HG03025 (cell line): Measurements from ENCODE around the gene LPCAT3.
A peak's percentile ranks its signal among the peaks of the same experiment; 100 is the strongest.
"Not testable (repeated sequence)": the region's sequence is repeated elsewhere in the genome, so short reads cannot be mapped to it uniquely, and the experiment has no call there.

Experiments used
- ATAC-seq: cut with Tn5 transposase; IDR thresholded peaks from one replicate; pipeline ENCODE4 v1.9.1; 2021; ENCODE audit warnings: mild to moderate bottlenecking, moderate library complexity; ENCODE audit not compliant: unreplicated experiment, low FRiP score

The LPCAT3 gene

DNA sequence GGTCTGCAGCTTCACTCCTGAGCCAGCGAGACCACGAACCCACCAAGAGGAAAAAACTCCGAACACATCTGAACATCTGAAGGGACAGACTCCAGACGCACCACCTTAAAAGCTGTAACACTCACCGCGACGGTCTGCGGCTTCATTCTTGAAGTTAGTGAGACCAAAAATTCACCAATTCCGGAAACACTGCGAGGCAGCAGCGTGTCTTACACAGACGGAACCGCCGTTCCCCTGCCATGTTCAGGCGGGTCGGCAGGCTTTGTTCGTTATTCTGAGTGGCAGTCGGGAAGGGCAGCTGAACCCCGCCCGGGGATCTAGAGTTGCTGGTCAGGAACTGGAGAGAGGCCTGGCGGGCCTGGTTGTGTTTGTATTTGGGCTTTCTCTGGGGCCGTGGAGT, 20.3 kb upstream of the LPCAT3 start:
- no peak for ATAC-seq

DNA sequence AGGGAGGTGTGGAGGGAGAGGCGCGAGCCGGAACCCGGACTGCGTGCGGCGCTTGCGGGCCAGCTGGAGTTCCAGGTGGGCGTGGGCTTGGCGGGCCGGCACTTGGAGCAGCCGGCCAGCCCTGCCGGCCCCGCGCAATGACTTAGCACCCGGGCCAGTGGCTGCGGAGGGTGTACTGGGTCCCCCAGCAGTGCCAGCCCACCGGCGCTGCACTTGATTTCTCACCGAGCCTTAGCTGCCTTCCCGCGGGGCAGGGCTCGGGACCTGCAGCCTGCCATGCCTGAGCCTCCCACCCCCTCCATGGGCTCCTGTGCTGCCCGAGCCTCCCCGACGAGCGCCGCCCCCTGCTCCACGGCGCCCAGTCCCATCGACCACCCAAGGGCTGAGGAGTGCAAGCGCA, 19.1 kb upstream of the LPCAT3 start:
- not testable (repeated sequence) for ATAC-seq

DNA sequence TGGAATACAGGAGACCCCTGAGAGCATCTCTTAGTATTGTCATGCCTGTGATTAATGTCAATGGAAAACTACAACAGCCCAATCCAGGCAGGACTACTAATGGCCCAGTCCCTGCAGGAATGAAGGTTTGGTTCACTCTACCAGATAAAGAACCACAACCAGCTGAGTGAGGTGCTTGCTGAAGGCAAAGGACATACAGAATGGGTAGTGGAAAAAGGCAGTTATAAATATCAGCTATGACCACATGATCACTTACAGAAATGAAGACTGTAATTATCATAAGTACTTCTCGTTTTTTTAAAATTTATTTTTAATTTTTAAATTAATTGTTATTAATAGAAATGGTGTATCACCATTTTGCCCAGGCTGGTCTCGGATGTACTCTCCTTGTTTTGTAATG, 17.2 kb upstream of the LPCAT3 start:
- ATAC-seq, result no peak

DNA sequence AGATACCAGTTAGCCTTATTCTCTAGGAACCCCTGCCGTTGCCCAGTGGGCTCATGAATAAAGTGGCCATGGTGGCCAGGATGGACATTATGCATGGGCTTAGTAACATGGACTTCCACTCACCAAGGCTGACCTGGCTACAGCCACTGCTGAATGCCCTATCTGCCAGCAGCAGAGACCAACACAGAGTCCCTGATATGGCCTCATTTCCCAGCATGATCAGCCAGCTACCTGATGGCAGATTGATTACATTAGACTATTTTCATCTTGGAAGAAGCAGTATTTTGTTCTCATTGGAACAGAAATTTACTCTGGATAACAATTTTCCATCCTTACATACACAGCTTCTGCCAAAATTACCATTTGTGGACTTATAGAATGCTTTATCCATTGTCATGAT, 16.2 kb upstream of the LPCAT3 start:
- no peak for ATAC-seq

DNA sequence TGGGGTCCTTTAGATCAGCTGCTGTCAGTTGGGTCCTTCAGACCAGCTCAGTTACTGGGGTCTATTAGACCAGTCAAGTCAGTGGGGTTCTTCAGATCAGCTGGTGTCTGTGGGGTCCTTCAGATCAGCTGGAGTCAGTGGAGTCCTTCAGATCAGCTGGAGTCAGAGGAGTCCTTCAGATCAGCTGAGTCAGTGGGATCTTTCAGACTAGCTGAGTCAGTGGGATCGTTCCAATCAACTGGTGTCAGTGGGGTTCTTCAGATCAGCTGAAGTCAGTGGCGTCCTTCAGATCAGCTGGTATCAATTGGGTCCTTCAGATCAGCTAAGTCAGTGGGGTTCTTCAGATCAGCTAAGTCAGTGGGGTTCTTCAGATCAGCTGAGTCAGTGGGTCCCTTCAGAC, 14.7 kb upstream of the LPCAT3 start:
- ATAC-seq, result no peak

DNA sequence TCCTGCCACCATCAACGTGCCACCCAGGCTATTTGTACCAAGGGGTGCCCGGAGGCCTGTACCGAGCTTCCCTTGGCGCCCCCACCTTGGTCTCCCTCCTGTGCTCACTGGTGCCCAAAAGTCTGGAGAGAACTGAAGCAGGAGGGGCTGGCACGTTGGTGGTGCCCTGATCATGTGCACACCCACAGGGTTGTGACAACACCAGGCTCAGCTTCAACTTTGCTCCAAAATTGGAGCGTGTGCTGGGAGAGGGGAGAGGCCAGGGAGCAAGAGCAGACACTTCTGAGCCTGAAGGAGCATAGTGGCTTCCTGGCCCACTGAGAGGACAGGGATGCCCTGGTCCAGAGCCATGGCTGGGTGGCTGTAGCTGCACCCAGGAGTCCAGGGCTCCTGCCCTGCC, 13.0 kb upstream of the LPCAT3 start:
- no peak for ATAC-seq

DNA sequence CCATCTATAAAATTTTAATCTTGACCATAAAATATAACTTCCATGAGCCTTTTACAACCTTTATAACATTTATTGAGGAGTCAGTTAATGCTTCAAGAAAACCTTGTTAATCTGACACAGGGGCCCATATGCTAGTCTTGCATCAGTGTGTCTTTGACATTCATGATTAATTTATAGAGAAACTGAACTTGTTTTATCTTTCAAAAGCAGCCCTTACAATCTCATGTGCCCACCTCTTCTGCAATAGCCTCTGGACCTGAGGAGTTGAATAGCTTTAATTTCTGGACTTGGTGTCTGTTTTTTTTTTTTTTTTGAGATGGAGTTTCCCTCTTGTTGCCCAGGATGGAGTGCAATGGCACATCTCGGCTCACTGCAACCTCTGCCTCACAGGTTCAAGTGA, 8.6 kb upstream of the LPCAT3 start:
- ATAC-seq, result no peak

DNA sequence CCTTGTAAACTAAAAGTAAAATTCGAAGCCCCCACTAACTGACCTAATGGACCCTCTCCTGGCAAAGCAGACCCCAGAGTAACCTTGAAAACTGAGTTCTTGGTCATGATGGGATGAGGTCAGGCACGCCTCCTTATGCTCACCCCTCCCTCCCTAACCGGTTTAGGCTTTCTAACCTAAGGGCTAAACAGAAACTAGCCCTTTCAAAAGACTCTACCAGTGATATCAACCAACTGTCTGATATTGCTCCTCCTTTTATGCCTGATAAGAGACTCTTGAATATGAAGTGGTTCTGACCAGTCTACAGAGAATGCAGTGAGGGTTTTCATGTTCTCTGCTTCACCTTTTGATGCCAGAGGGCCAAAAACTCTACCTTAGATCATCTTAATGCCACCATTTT, 4.8 kb upstream of the LPCAT3 start:
- ATAC-seq, result no peak

DNA sequence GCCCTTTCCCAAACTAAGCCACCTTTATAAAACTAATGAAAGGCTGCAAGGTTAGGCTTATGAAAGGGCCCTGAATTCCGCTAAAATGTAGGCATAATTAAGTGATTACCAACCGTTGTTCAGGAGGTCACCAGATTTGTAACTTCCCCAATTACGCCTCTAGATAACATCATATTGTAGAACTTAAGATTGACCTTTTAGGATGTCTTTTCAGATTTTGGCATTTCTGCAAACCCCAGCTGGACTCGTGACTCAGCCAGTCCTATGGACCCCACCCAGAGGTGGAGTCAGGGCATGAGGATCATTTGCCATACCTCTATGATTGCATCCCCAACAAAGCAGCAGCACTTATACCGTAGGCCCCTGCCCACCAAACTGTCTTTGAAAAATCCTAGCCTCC, 3.7 kb upstream of the LPCAT3 start:
- ATAC-seq, result no peak

DNA sequence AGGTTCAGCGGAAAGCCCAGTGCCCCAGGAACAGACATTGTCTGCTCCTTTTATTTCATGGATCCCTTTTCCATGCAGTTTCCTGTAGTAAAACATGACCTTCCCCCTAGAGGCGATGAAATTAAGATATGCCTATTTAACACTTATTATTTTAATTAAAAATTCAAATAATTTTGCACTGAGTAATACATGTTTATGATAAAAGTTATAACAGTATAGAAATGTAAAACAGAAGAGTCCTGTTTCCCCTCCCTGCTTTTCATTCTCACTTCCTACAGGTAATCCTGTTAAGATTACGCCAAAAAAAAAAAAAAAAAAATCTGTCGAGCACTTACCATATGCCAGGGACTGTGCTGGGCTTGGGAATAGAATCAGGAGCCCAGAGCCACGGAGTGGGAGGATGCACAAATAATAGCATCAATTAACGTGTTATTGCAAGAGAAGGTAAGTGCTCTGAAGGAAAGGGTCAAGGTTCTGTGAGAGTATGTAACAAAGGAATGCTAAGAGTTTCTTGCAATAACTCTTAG, 830 bp upstream of the LPCAT3 start:
- no peak for ATAC-seq

DNA sequence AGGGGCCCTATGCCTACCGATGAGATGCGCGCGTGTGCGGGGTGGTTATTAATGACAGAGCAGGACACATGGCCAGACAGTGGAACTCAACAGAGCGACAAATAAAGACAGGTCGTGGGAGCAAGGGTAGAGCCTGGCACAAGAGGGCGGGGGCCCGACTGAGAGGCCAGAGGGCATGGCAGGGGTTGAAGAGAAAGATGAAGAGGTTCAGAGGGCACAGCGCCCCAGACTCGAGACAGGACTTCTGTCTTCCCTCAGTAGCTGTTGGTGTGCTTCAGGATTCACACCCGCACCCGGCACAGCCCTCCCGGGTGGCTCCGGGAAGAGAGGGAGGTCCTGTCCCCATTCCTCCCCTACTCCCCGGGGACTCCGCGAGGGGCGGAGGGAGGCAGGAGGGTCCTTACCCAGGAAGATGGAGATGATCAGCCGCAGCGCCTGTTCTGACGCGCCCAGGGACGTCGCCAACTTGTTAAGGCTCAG, 366 bp downstream of the LPCAT3 start:
- ATAC-seq, result peak; percentile 9

DNA sequence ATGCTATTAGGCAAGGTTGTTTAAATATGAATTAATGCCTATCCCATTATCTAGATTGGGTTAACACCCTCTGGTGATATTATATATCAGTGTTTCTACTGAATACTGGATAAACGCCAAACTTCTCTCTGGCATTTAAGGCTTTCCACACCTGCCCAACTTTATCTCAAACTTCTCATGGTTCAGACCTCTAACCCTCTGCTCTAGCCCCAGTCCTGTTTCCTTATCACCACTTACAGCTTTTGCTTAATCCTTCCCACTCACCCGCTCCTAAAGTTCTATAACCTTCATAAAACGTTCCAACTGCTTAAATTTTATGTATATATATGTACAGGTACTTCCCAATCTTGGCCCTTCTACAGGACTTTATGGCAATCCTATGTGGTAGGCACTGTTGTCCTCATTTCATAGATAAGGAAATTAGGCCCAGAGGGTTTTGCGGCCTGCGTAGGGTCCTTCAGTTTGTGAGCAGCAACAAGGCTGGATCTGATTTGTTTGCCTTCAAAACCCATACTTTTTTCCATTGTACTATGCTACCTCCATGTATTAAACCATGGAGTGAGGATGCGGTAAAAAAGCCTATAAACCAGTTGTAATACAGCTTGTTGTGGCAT, 1.2 kb downstream of the LPCAT3 start:
- no peak for ATAC-seq

DNA sequence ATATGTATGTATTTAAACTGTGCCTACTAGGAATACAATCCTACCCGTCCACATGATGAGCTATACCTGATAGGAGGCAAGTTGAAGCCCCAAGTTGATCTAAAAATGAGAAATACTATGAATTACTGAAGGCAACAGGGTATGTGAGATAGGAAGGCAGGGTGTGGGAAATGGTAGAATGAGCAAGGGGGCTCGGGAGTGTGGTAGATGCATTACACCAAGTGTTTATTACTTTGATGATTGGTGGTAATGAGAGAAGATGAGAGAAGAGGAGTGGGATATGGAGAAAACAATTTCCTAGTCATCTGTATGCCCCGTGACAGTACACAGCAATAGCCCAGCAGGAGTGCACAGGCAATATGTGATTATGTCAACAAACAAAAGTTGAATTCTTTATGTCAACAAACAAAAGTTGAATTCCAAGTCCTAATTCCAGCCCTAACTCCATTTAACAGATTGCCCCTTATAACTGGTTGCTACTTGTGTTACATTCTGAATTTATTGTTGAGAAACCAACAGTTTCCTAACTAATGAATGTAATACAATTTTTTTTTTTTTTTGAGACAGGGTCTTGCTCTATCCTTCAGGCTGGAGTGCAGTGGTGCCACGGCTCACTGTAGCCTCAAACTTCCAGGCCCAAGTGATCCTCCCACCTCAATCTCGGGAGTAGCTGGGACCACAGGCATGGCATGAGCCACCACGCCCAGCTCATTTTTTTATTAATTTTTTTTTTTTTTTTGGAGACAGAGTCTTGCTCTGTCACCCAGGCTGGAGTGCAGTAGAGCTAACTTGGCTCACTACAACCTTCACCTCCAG, 2.5 kb downstream of the LPCAT3 start:
- ATAC-seq, result no peak

DNA sequence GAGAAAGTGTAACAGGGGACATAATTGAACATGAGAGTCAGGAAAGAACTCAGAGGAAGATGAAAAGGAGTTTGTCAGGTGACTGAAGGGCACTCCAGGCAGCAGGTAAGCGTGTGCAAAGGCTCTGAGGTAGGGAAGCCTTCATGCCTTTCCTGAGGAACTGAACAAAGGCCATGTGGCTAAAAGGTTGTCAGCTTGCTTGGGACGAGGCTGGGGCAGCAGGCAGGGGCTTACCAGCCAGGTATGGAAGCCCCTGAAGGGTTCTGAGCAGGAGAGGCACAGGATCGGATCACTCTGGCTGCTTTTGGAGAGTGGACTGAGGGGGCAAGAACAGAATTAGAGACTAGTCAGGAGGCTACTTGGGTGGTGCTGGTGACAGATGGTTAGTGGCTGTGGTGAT, 5.2 kb downstream of the LPCAT3 start:
- no peak for ATAC-seq

DNA sequence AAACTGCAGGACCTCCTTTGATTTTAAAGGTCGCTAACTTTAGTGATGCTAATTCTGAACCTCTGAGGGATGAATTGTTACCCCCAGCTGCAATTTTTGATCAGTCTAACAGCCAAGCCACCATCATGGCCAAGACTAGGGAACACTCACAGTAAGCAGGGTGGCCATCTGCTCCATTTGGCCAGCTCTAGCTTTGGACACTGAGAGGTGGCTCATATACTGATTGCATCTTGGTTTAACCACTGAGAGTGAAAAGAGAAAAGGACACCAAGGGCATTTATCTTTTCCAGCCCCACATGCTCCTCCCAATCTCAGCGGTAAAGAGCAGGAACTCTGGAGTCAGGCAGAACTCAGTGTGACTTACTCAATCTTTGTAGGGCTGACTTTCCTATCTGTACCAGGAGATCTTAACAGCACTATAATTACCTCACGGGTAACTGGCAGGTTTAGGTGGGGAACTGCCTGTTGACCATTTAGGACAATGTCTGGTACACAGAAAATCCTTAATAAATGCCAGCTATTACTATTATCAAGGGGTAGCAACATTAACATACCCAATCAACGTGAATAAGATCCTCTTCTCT, 6.2 kb downstream of the LPCAT3 start:
- no peak for ATAC-seq

DNA sequence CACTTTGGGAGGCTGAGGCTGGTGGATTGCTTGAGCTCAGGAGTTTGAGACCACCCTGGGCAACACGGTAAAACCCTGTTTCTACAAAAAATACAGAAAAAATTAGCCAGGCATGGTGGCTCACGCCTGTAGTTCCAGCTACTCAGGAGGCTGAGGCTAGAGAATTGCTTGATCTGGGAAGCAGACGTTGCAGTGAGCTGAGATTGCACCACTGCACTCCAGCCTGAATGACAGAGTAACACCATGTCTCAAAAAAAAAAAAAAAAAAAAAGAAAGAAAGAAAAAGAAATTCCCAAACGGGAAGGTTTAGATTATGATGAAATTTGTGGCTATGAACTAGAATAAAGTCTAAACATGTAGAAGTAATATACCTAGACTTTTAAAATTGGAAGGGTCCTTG, 6.9 kb downstream of the LPCAT3 start:
- ATAC-seq, result not testable (repeated sequence)

DNA sequence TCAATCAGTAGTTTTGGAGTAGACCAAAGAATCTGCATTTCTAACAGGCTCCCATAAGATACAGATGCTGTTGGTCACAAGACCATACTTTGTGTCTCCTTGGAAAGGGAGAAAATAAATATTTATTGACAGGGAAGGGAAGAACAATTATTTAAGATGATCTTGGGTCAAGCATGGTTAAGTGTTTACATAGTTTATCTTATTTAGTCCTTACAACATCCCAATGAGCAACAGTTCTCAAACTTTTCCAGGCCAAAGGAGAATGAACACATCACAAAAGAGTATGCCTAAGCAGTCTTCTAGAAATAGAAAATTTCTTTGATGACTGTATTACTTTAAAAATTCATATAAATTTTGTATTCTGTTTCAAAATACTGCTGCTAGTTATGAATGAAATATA, 8.8 kb downstream of the LPCAT3 start:
- no peak for ATAC-seq

DNA sequence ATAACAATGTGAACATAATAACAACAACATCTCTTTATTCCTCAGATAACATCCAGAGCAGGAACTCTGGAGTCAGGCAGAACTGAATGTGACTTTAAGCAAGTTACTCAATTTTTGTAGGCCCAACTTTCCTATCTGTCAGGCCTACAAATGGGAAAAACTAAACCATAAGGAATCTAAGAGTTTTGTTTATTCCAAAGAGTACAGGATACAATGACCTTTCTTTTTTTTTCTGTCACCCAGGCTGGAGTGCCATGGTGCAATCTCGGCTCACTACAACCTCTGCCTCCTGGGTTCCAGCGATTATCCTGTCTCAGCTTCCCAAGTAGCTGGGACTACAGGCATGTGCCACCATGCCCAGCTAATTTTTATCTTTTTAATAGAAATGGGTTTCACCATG, 9.4 kb downstream of the LPCAT3 start:
- ATAC-seq, result no peak

DNA sequence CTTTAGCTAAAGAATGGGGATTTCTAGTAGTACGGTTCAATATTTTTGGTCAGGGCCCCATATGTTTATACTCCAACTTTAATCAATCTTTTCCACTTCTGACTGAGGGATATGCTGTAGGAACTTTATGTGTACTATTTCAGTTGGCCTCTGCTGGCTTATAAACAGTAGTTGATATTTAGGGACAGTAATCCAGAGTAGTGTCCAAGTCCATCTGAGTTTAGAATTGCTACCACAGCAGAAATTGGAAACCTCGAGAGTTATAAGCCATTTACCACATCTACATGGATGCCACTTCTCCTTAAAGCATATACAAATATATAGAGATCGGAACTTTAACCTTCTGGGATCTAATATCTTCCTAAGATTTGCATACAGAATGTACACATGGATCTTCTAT, 11.6 kb downstream of the LPCAT3 start:
- no peak for ATAC-seq

DNA sequence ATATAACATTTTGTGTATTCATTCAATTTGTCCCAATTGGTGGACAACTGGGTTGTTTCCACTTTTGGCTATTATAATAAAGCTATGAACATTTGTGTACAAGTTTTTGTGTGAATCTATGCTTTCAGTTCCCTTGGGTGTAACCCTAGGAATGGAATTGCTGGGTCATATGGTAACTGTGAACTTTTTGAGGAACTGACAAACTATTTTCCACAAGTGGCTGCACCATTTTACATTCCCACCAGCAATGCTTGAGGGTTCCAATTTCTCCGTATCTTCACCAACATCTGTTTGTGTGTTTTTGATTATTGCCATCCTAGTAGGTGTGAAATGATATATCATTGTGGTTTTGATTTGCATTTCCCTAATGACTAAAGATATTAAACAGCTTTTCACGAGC, 13.0 kb downstream of the LPCAT3 start:
- ATAC-seq, result no peak

DNA sequence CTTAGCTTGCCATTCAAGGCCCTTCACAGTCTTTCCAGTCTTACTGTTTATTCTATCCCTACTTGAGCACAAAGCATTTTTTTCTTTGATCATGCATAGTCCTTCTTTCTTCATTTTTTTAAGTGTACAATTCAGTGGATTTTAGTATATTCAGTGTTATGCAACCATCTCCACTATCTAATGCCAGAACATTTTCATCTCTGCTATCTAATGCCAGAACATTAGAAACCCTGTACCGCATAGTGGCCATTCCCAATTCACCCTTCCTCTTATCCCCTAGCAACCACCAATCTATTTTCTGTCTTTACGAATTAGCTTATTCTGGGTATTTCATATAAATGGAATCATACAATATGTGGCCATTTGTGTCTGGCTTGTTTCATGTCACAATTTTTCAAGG, 13.4 kb downstream of the LPCAT3 start:
- ATAC-seq, result no peak
